ENCODE data around the gene PTPRE.
"Not testable (repeated sequence)": the region's sequence is repeated elsewhere in the genome, so short reads cannot be mapped to it uniquely, and the experiment has no call there.

PTPRE gene

DNA sequence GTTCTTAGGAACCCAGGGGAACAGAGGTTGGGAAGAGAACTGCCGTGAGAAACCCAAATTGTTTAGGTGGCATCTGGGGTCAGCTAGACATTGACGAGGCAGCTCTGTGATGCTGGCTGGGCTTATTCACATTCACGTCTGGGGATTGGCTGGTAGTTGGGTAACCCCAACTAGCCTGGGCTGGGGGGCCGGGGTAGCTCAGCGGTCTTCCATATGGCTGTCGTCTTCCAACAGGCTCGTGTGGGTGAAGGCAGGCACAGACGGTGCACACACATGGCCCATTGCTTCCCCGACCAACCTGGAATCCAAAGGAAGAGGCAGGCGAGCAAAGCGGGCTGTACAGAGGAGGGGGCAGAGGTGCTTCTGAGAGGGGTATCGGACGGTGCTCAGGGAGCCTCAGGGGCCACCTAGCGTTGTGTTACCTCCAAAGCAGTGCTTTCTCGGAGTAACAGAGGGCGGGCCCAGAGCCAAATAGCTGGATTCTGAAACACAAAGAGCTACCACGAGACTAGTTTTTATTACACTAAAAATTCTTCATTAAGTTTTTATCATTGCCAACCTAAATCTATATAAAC, 184.8 kb downstream of the PTPRE start:
- Histone ChIP-seq H3K27ac (ENCODE audit: low read depth, low read length) (no peak overlapping the region), H3K9me2 (replicated peaks; ENCODE audit: control insufficient read depth, low read length) (no peaks in the 10 kb centered on the region), H3F3A (ENCODE audit: control insufficient read depth, insufficient read depth) (peaks cover 10% of the 10 kb centered on the region), H3K4me1 (ENCODE audit: control insufficient read depth, low read length) (no peaks in the 10 kb centered on the region), H3K4me3 (ENCODE audit: low read length) (no peak overlapping the region), H3K79me2 (ENCODE audit: control insufficient read depth, low read length) (no peaks in the 10 kb centered on the region), H3K9me3 (ENCODE audit: control insufficient read depth, insufficient read depth, low read length) (no peaks in the 10 kb centered on the region), H3K27me3 (ENCODE audit: control insufficient read depth, low read length) (no peaks in the 10 kb centered on the region; the same call in 1 of the 2 replicates), H3K4me2 (ENCODE audit: low read length) (no peak overlapping the region), H3K36me3 (ENCODE audit: control insufficient read depth, low read length) (peaks cover 9% of the 10 kb centered on the region; the same call in 1 of the 2 replicates), H4K20me1 (ENCODE audit: control insufficient read depth, insufficient read depth, low read depth, low read length) (no peaks in the 10 kb centered on the region)
- TF ChIP-seq, protein P1, sequence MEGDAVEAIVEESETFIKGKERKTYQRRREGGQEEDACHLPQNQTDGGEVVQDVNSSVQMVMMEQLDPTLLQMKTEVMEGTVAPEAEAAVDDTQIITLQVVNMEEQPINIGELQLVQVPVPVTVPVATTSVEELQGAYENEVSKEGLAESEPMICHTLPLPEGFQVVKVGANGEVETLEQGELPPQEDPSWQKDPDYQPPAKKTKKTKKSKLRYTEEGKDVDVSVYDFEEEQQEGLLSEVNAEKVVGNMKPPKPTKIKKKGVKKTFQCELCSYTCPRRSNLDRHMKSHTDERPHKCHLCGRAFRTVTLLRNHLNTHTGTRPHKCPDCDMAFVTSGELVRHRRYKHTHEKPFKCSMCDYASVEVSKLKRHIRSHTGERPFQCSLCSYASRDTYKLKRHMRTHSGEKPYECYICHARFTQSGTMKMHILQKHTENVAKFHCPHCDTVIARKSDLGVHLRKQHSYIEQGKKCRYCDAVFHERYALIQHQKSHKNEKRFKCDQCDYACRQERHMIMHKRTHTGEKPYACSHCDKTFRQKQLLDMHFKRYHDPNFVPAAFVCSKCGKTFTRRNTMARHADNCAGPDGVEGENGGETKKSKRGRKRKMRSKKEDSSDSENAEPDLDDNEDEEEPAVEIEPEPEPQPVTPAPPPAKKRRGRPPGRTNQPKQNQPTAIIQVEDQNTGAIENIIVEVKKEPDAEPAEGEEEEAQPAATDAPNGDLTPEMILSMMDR (IDR thresholded peaks at IDR 0.05; ENCODE audit: low read depth, low read length, poor library complexity, severe bottlenecking) = no peak
- TF ChIP-seq EZH2phosphoT487 (IDR thresholded peaks at IDR 0.05; ENCODE audit: borderline replicate concordance, low read length) = no peak

DNA sequence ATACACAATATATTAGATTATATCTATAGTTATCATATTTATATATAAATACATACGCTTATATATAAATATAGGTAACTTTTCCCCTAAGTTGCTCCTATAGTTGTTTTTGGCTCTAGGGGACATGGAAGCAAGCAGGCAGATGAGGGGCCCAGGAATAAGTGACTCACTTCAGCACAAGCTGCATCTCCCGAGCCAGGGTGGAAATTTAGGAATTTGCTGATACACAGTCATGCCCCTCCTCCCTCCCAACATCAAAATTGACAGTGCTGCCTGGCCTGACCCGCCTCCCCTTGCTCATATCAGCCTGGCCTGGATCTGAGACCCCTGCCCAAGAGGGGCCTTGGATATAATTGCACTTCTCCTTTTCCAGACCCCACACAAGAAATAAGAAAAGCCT, 185.6 kb downstream of the PTPRE start:
- Histone ChIP-seq H3F3A (ENCODE audit: control insufficient read depth, insufficient read depth) (peaks cover 14% of the 10 kb centered on the region), H3K79me2 (ENCODE audit: control insufficient read depth, low read length) (no peaks in the 10 kb centered on the region), H3K4me1 (ENCODE audit: control insufficient read depth, low read length) (no peaks in the 10 kb centered on the region), H3K4me2 (ENCODE audit: low read length) (no peak overlapping the region), H3K27me3 (ENCODE audit: control insufficient read depth, low read length) (no peaks in the 10 kb centered on the region; the same call in 1 of the 2 replicates), H3K4me3 (ENCODE audit: low read length) (no peak overlapping the region), H3K9me2 (replicated peaks; ENCODE audit: control insufficient read depth, low read length) (no peaks in the 10 kb centered on the region), H3K9me3 (ENCODE audit: control insufficient read depth, insufficient read depth, low read length) (no peaks in the 10 kb centered on the region), H3K36me3 (ENCODE audit: control insufficient read depth, low read length) (peaks cover 17% of the 10 kb centered on the region), H4K20me1 (ENCODE audit: control insufficient read depth, insufficient read depth, low read depth, low read length) (0 out of 2 replicates have a peak, but pooled peaks cover 2% of the 10 kb centered on the region), H3K27ac (ENCODE audit: low read depth, low read length) (no peak overlapping the region)
- TF ChIP-seq, protein P1 (IDR thresholded peaks at IDR 0.05; ENCODE audit: low read depth, low read length, poor library complexity, severe bottlenecking) = no peak
- TF ChIP-seq EZH2phosphoT487 (IDR thresholded peaks at IDR 0.05; ENCODE audit: borderline replicate concordance, low read length) = no peak

DNA sequence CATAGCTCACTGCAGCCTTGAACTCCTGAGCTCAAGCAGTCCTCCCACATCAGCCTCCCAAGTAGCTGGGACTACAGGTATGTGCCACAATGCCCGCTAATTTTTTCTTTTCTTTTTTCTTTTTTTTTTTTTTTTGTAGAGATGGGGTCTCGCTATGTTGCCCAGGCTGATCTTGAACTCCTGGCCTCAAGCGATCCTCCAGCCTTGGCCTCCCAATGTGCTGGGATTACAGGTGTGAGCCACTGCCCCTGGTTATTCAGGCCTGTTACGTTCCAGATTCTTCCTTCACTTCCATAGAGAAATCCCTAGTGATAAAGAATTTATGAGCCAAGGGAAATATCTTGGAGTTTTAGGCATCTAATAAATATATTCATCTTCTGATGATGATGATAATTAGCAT, 187.7 kb downstream of the PTPRE start:
- not testable (repeated sequence) for H3K79me2 ChIP-seq (ENCODE audit: control insufficient read depth, low read length); H3K27ac ChIP-seq (ENCODE audit: low read depth, low read length); H3K4me1 ChIP-seq (ENCODE audit: control insufficient read depth, low read length); H3K27me3 ChIP-seq (ENCODE audit: control insufficient read depth, low read length); H3K4me2 ChIP-seq (ENCODE audit: low read length); H3K9me2 ChIP-seq (replicated peaks; ENCODE audit: control insufficient read depth, low read length); H3K4me3 ChIP-seq (ENCODE audit: low read length); H4K20me1 ChIP-seq (ENCODE audit: control insufficient read depth, insufficient read depth, low read depth, low read length); H3K9me3 ChIP-seq (ENCODE audit: control insufficient read depth, insufficient read depth, low read length)
- peaks cover 38% of the 10 kb centered on the region for H3K36me3 ChIP-seq (ENCODE audit: control insufficient read depth, low read length)
- H3F3A ChIP-seq (ENCODE audit: control insufficient read depth, insufficient read depth) = peaks cover 17% of the 10 kb centered on the region

DNA sequence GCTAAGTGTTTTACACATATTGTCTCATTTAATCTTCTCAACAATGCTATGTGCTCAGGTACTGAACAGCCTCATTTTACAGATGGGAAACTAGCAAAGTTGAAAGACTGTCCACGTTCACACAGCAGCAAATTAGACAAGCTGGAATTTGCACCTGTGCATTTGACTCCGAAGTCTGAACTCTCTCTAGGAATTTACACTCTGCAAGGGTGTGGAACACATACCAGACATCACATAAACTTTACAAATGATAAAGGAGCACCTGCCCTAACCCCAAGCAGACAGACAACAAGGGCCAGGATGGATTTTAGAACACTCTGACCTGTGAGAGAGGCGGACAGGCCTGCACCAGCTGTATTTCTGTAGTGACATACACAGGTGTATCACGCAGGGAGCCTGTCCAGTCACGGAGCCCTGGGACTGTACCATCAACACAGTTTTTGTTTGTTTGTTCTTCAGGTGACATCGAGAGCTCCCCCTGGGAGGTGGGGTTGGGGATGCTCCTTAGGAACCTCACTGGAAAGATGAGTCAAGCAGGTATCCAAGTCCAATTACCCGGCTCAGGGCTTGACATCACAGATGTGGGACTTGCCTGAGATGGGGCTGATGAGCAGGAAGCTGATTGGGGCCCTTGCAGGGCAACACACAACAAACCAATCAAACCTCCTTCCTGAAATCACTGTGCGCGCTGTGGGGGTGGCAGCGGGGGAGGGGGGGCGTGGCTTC, 188.3 kb downstream of the PTPRE start:
- no peaks in the 10 kb centered on the region; the same call in 1 of the 2 replicates for H3K27me3 ChIP-seq (ENCODE audit: control insufficient read depth, low read length)
- peaks cover 44% of the 10 kb centered on the region for H3K36me3 ChIP-seq (ENCODE audit: control insufficient read depth, low read length)
- no peak for TF ChIP-seq EZH2phosphoT487 (IDR thresholded peaks at IDR 0.05; ENCODE audit: borderline replicate concordance, low read length)
- TF ChIP-seq, protein P1 (IDR thresholded peaks at IDR 0.05; ENCODE audit: low read depth, low read length, poor library complexity, severe bottlenecking) = no peak
- 0 out of 2 replicates have a peak, but pooled peaks cover 10% of the 10 kb centered on the region for H4K20me1 ChIP-seq (ENCODE audit: control insufficient read depth, insufficient read depth, low read depth, low read length)
- H3K4me1 ChIP-seq (ENCODE audit: control insufficient read depth, low read length) = no peaks in the 10 kb centered on the region
- no peaks in the 10 kb centered on the region for H3K9me2 ChIP-seq (replicated peaks; ENCODE audit: control insufficient read depth, low read length)
- H3K79me2 ChIP-seq (ENCODE audit: control insufficient read depth, low read length) = no peaks in the 10 kb centered on the region
- peaks cover 17% of the 10 kb centered on the region for H3F3A ChIP-seq (ENCODE audit: control insufficient read depth, insufficient read depth)
- no peak overlapping the region for H3K27ac ChIP-seq (ENCODE audit: low read depth, low read length)
- H3K9me3 ChIP-seq (ENCODE audit: control insufficient read depth, insufficient read depth, low read length) = no peaks in the 10 kb centered on the region
- H3K4me3 ChIP-seq (ENCODE audit: low read length) = no peak overlapping the region
- H3K4me2 ChIP-seq (ENCODE audit: low read length) = no peak overlapping the region
